Liver (tissue), 3 donors: ENCODE results near the gene CGNL1.

Experiments
- EGR1 ChIP-seq, 2 donors: IDR thresholded peaks; 2 replicates each; pipeline ENCODE4 v1.6.1; 2016 to 2018; ENCODE audit warnings: antibody characterized with exemption in 2 of 2, low read depth in 2 of 2
- FOXA1 ChIP-seq: IDR thresholded peaks from 2 replicates; pipeline ENCODE4 v1.6.1; 2016; ENCODE audit warnings: antibody characterized with exemption
- HNF4A ChIP-seq, 2 donors: conservative IDR thresholded peaks; 2 replicates each; pipeline ENCODE4 v1.6.1; 2016; ENCODE audit warnings: antibody characterized with exemption in 2 of 2, mild to moderate bottlenecking in 2 of 2
- RXRA ChIP-seq, 2 donors: IDR thresholded peaks; 2 replicates each; pipeline ENCODE4 v1.6.1; 2017 to 2018; ENCODE audit warnings: antibody characterized with exemption in 2 of 2, mild to moderate bottlenecking in 1 of 2
- TAF1 ChIP-seq: conservative IDR thresholded peaks from 2 replicates; pipeline ENCODE4 v1.6.1; 2016; ENCODE audit warnings: antibody characterized with exemption, mild to moderate bottlenecking
- TF ChIP-seq, protein P1 (sequence below): fragments of 150-350 bp; IDR thresholded peaks from 2 replicates; pipeline ENCODE4 v1.5.1; 2017; ENCODE audit warnings: improper control_type of control experiment, low read depth, low read length; ENCODE audit not compliant: missing input control
- TF ChIP-seq, protein P2 (sequence below): IDR thresholded peaks from 2 replicates; pipeline ENCODE4 v1.6.1; 2016; ENCODE audit warnings: antibody characterized with exemption
- donor health status: healthy.
- donor health status: healthy.

DNA sequence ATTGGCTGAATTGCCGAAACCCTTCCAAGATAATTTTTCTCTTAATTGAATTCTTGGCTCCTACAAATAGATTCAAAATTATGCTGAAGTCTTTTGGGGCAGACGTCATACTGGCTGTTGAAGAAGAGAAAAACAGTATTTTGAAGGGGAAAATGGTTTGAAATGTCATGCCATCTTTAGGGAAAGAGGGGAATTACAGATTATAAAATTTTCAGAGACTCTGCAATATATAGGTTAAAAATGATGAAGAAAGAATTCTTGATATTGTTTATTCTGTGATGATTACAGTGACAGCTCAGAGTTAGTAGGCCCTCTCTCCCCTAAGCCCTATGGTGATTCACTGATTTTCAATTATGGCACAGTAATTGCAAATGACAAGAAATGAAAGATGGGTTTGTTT lies 86.1 kb downstream of the CGNL1 start:
- TF ChIP-seq, protein P1, sequence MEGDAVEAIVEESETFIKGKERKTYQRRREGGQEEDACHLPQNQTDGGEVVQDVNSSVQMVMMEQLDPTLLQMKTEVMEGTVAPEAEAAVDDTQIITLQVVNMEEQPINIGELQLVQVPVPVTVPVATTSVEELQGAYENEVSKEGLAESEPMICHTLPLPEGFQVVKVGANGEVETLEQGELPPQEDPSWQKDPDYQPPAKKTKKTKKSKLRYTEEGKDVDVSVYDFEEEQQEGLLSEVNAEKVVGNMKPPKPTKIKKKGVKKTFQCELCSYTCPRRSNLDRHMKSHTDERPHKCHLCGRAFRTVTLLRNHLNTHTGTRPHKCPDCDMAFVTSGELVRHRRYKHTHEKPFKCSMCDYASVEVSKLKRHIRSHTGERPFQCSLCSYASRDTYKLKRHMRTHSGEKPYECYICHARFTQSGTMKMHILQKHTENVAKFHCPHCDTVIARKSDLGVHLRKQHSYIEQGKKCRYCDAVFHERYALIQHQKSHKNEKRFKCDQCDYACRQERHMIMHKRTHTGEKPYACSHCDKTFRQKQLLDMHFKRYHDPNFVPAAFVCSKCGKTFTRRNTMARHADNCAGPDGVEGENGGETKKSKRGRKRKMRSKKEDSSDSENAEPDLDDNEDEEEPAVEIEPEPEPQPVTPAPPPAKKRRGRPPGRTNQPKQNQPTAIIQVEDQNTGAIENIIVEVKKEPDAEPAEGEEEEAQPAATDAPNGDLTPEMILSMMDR: peak; percentile 15
- no peak for TF ChIP-seq TAF1
- no peak for TF ChIP-seq FOXA1
- no peak for TF ChIP-seq HNF4A (conservative IDR thresholded peaks at IDR 0.05)
- no peak for TF ChIP-seq EGR1 (IDR thresholded peaks at IDR 0.05; ENCODE audit: low read depth in 2 of 2)
- TF ChIP-seq RXRA (IDR thresholded peaks at IDR 0.05): no peak
- TF ChIP-seq, protein P2, sequence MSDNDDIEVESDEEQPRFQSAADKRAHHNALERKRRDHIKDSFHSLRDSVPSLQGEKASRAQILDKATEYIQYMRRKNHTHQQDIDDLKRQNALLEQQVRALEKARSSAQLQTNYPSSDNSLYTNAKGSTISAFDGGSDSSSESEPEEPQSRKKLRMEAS: no peak
